Pancreas (tissue), 10 donors: Measurements from ENCODE around the gene PIMREG. TPM values are rescaled to one million over a fixed set of nuclear protein-coding genes. Genes with fewer than 3 reads are reported as not detected.
A peak's percentile ranks its signal among the peaks of the same experiment; 100 is the strongest.

Experiments used
- ATAC-seq, 4 donors: fragments of 200-7000 bp; cut with Tn5 transposase; one replicate each; pipeline versions ENCODE4 v1.8.0 to v1.9.1; 2020; ENCODE audit warnings: mild to moderate bottlenecking in 4 of 4, moderate library complexity in 4 of 4
- DNase-seq, 6 donors: peaks; one replicate each; pipeline ENCODE4 v3.0.0-alpha.2; 2020
- FAIRE-seq: peaks from 2 replicates; lab custom pipeline; 2012; peaks lifted over from hg19 to GRCh38; lab: Jason Lieb, UNC
- H3K27ac ChIP-seq, 4 donors: fragments of 200-600 bp; sonication (generic); 1 replicate in 3 of 4; 2 replicates in 1 of 4; pipeline versions ENCODE4 v1.5.0 to v1.8.0; 2020
- H3K27me3 ChIP-seq, 4 donors: fragments of 200-600 bp; one replicate each; pipeline ENCODE4 v1.8.0; 2021
- H3K36me3 ChIP-seq, 3 donors: fragments of 200-600 bp; sonication (generic) in 1 of 3; one replicate each; pipeline versions ENCODE4 v1.5.0 to v1.8.0; 2020 to 2021
- H3K4me1 ChIP-seq, 3 donors: fragments of 200-600 bp; one replicate each; pipeline ENCODE4 v1.8.0; 2021
- H3K4me3 ChIP-seq, 4 donors: fragments of 200-600 bp; sonication (generic) in 2 of 4; one replicate each; pipeline versions ENCODE4 v1.5.0 to v1.8.0; 2020 to 2021
- H3K9me3 ChIP-seq, 4 donors: fragments of 200-600 bp; one replicate each; pipeline ENCODE4 v1.8.0; 2021
- CTCF ChIP-seq, 4 donors: fragments of 200-600 bp; sonication (generic) in 3 of 4; IDR thresholded peaks; one replicate each; pipeline versions ENCODE4 v1.5.0 to v1.8.0; 2021; ENCODE audit warnings: antibody characterized with exemption in 4 of 4
- WGBS, 2 donors: extraction: QIAGEN DNeasy Blood & Tissue Kit; methylation state at CpG; one replicate each; pipeline ENCODE4 v1.1.7; 2013; 5-methylcytosine and 5-hydroxymethylcytosine counted together
- intact Hi-C, 3 donors: fragments of 100-400 bp; cut with DNase I; formaldehyde crosslinking; loops; one replicate each; pipeline versions ENCODE4 v1.11.1 to v1.14.2; 2022
- polyA plus RNA-seq, 2 donors: library from polyadenylated mRNA; stranded (reverse); fragments of 200-250 nt; gene quantifications; one replicate each; pipeline ENCODE4 v1.2.3, GENCODE V29; 2013
- total RNA-seq, 6 donors: library from RNA; stranded (reverse); fragmentation: NEBNext Ultra II Directional in 4 of 6; extraction: Animal tissue kit (Norgen Biotek cat#: 25700) in 4 of 6; gene quantifications; one replicate each; pipeline versions ENCODE4 v1.2.1 to v1.2.4, GENCODE V29; 2021 to 2023
- donor health status: healthy with polysubstance abuse.
- donor health status: DM: no; HTN: no; CAD: no; lungs with moderate emphysema.
- donor health status: DM: no; HTN: no; CAD: no.
- donor health status: control.
- donor health status: control.
- donor health status: Bipolar disorder and iron deficiency.
- donor health status: DM: yes; HTN: yes; CAD: no.
- donor health status: DM: no; HTN: no; CAD: no.
- donor health status: DM: no; HTN: no; CAD: no.
- donor health status: DM: yes; HTN: yes; CAD: no.

PIMREG gene
- total and polyA plus RNA-seq, 8 donors = 0.09 to 0.50 (median 0.14) TPM; not detected in 4

GRCh38 chr17:6426356-6427101, 17.7 kb upstream of the PIMREG start:
- no peaks in the 10 kb centered on the region for H3K9me3 ChIP-seq
- 50 to 67% methylated on average over 25 of the region's 25 CpGs for WGBS, 2 donors
- H3K36me3 ChIP-seq = no peaks in the 10 kb centered on the region
- ATAC-seq (no peak), FAIRE-seq (no peak), DNase-seq (no peak)
- intact Hi-C loops = loop anchor here in 1 of 3 donors (10.0 kb wide), 1 partner anchor 842 kb away; the partner anchor contains the start of gene NLRP1
- no peak overlapping the region for H3K4me3 ChIP-seq
- no peak for TF ChIP-seq CTCF (IDR thresholded peaks at IDR 0.05)
- H3K27ac ChIP-seq = no peak overlapping the region
- no peaks in the 10 kb centered on the region for H3K4me1 ChIP-seq
- H3K27me3 ChIP-seq = no peaks in the 10 kb centered on the region

- Histone ChIP-seq H3K27me3 (no peaks in the 10 kb centered on the region), H3K9me3 (no peaks in the 10 kb centered on the region), H3K36me3 (no peaks in the 10 kb centered on the region), H3K27ac (no peak overlapping the region), H3K4me3 (no peak overlapping the region), H3K4me1 (no peaks in the 10 kb centered on the region)
- intact Hi-C loops = loop anchor here in 1 of 3 donors (10.0 kb wide), 1 partner anchor 843 kb away; the partner anchor contains the start of gene NLRP1
- no peak for FAIRE-seq
- peak in 1 of 4 donors; percentile 47 for ATAC-seq
- no peak for DNase-seq
- WGBS, 2 donors = 53 to 62% methylated on average over 7 of the region's 7 CpGs
- no peak for TF ChIP-seq CTCF (IDR thresholded peaks at IDR 0.05)
Observed at GRCh38 chr17:6427279-6427781, 16.9 kb upstream of the PIMREG start.

- Histone ChIP-seq H3K27me3 (no peaks in the 10 kb centered on the region), H3K4me1 (no peaks in the 10 kb centered on the region), H3K9me3 (no peaks in the 10 kb centered on the region), H3K27ac (no peak overlapping the region), H3K4me3 (no peak overlapping the region), H3K36me3 (no peaks in the 10 kb centered on the region)
- no peak for FAIRE-seq
- no peak for ATAC-seq
- intact Hi-C loops = loop anchor here in 1 of 3 donors (10.0 kb wide), 1 partner anchor 844 kb away; the partner anchor contains the start of gene NLRP1
- WGBS, 2 donors = 69 to 82% methylated on average over 17 of the region's 17 CpGs
- no peak for TF ChIP-seq CTCF (IDR thresholded peaks at IDR 0.05)
- DNase-seq = no peak
Observed at GRCh38 chr17:6428207-6428965, 15.9 kb upstream of the PIMREG start.

GRCh38 chr17:6429266-6429665, 15.0 kb upstream of the PIMREG start:
- FAIRE-seq = no peak
- no peak overlapping the region for H3K4me3 ChIP-seq

More at GRCh38 chr17:6429266-6429665, 15.0 kb upstream of the PIMREG start:
- no peak for TF ChIP-seq CTCF (IDR thresholded peaks at IDR 0.05)
- ATAC-seq (no peak), DNase-seq (no peak)
- WGBS, 2 donors = 82 to 89% methylated on average over 7 of the region's 7 CpGs
- H3K36me3 ChIP-seq = no peaks in the 10 kb centered on the region
- no peaks in the 10 kb centered on the region for H3K4me1 ChIP-seq
- intact Hi-C loops = loop anchor here in 1 of 3 donors (10.0 kb wide), 1 partner anchor 844 kb away; the partner anchor contains the start of gene NLRP1
- H3K27me3 ChIP-seq = no peaks in the 10 kb centered on the region
- no peaks in the 10 kb centered on the region for H3K9me3 ChIP-seq
- H3K27ac ChIP-seq = no peak overlapping the region
